Activated CD4-positive, alpha-beta T cell treated with anti-CD3 and anti-CD28 coated beads, Interleukin-2, amount 10 ng/mL, durations not matched to agents 7 days and 5 days (primary cell): ENCODE measurements around the gene ZNF597. TPM values are rescaled to one million over a fixed set of nuclear protein-coding genes. Genes with fewer than 3 reads are reported as not detected.
A peak's percentile ranks its signal among the peaks of the same experiment; 100 is the strongest.

Experiments used
- CTCF ChIA-PET: fragments of 350-600 bp; sonication (Branson Sonifier 250); formaldehyde crosslinking; loops from one replicate; lab custom pipeline; 2021; ENCODE audit warnings: antibody characterized with exemption; lab: Charles Lee
- POLR2A ChIA-PET: fragments of 350-600 bp; sonication (Branson Sonifier 250); formaldehyde crosslinking; loops from one replicate; lab custom pipeline; 2021; ENCODE audit warnings: antibody characterized with exemption; lab: Charles Lee
- DNase-seq: peaks from one replicate; pipeline ENCODE4 v3.0.0-alpha.2; 2020
- H3K27ac Mint-ChIP-seq: one replicate; pipeline ENCODE4 v1.8.0; 2021; ENCODE audit warnings: mild to moderate bottlenecking, moderate library complexity, mixed read lengths
- H3K27me3 Mint-ChIP-seq: one replicate; pipeline ENCODE4 v1.8.0; 2021; ENCODE audit warnings: mixed read lengths
- H3K36me3 Mint-ChIP-seq: one replicate; pipeline ENCODE4 v1.8.0; 2021; ENCODE audit warnings: low read depth, mixed read lengths
- H3K4me1 Mint-ChIP-seq: one replicate; pipeline ENCODE4 v1.8.0; 2021; ENCODE audit warnings: mixed read lengths
- H3K4me3 Mint-ChIP-seq: one replicate; pipeline ENCODE4 v1.8.0; 2021; ENCODE audit warnings: mild to moderate bottlenecking, moderate library complexity, mixed read lengths
- H3K9me3 Mint-ChIP-seq: one replicate; pipeline ENCODE4 v1.8.0; 2021; ENCODE audit warnings: mixed read lengths
- total RNA-seq, 2 experiments: library from RNA; stranded (reverse); gene quantifications; one replicate each; pipeline ENCODE4 v1.2.3, GENCODE V29; 2021

The ZNF597 gene
- total RNA-seq, result 1 to 10 TPM; 2.5 to 2.7 TPM

- H3K4me1 Mint-ChIP-seq, result peaks cover 24% of the 10 kb centered on the region
- CTCF ChIA-PET, result interaction anchor here (0.5 to 2.8 kb wide), 9 partner anchors 9 to 1616 kb away, joined by 3 to 7 read pairs (median 3); no protein-coding TSS in a partner anchor
- peaks cover 26% of the 10 kb centered on the region for H3K9me3 Mint-ChIP-seq
- peak; percentile 84 for DNase-seq
- peak within 1 kb of the TSS; percentile 88 for H3K4me3 Mint-ChIP-seq
- H3K36me3 Mint-ChIP-seq, result peaks cover 52% of the 10 kb centered on the region
- POLR2A ChIA-PET, result interaction anchor here (0.6 to 2.4 kb wide), 6 partner anchors 11 to 282 kb away, joined by 3 to 6 read pairs (median 3); partner anchors contain the start of genes ZNF174, ZNF263 and ZSCAN32
- H3K27ac Mint-ChIP-seq, result peak within 1 kb of the TSS; percentile 93
- no peaks in the 10 kb centered on the region for H3K27me3 Mint-ChIP-seq
These were observed at the start of gene ZNF597, which contains the start of gene NAA60 for GRCh38 chr16:3443108-3444031. ZNF597 (minus strand) TSS chr16:3443504; CDS start chr16:3443153, 351 bp downstream. NAA60 (plus strand) TSS chr16:3443680; CDS start chr16:3476228, 32,548 bp downstream.

- Mint-ChIP-seq H3K4me1 (no peaks in the 10 kb centered on the region), H3K27ac (peak overlapping the region; percentile 41), H3K9me3 (no peaks in the 10 kb centered on the region), H3K27me3 (no peaks in the 10 kb centered on the region), H3K36me3 (no peaks in the 10 kb centered on the region), H3K4me3 (no peak overlapping the region)
- ChIA-PET POLR2A (no interaction called here), CTCF (interaction anchor here (1.1 kb wide), 1 partner anchor 40 kb away, joined by 3 read pairs; no protein-coding TSS in a partner anchor)
- no peak for DNase-seq
These were observed 49.1 kb upstream of the ZNF597 start for GRCh38 chr16:3492356-3492755.

GRCh38 chr16:3490911-3491629 lies 47.8 kb upstream of the ZNF597 start:
- no peak for DNase-seq
- no peaks in the 10 kb centered on the region for H3K9me3 Mint-ChIP-seq
- no peaks in the 10 kb centered on the region for H3K36me3 Mint-ChIP-seq
- no peak overlapping the region for H3K27ac Mint-ChIP-seq
- no peaks in the 10 kb centered on the region for H3K27me3 Mint-ChIP-seq
- ChIA-PET CTCF (interaction anchor here (0.6 to 1.1 kb wide), 2 partner anchors 12 to 488 kb away, joined by 3 read pairs; no protein-coding TSS in a partner anchor), POLR2A (no interaction called here)
- H3K4me1 Mint-ChIP-seq, result no peaks in the 10 kb centered on the region
- H3K4me3 Mint-ChIP-seq, result no peak overlapping the region

- DNase-seq, result no peak
- no peak overlapping the region for H3K4me3 Mint-ChIP-seq
- no peak overlapping the region for H3K27ac Mint-ChIP-seq
- no peaks in the 10 kb centered on the region for H3K4me1 Mint-ChIP-seq
- no peaks in the 10 kb centered on the region for H3K9me3 Mint-ChIP-seq
- POLR2A ChIA-PET, result interaction anchor here (0.6 kb wide), 1 partner anchor 333 kb away, joined by 3 read pairs; no protein-coding TSS in a partner anchor
- CTCF ChIA-PET, result no interaction called here
- H3K36me3 Mint-ChIP-seq, result peaks cover 1% of the 10 kb centered on the region
- H3K27me3 Mint-ChIP-seq, result no peaks in the 10 kb centered on the region
These were observed 45.5 kb upstream of the ZNF597 start for GRCh38 chr16:3488801-3489200.

GRCh38 chr16:3487521-3488410 lies 44.5 kb upstream of the ZNF597 start:
- DNase-seq, result no peak
- no peaks in the 10 kb centered on the region for H3K27me3 Mint-ChIP-seq
- peaks cover 11% of the 10 kb centered on the region for H3K36me3 Mint-ChIP-seq
- H3K9me3 Mint-ChIP-seq, result no peaks in the 10 kb centered on the region
- H3K27ac Mint-ChIP-seq, result no peak overlapping the region
- no peaks in the 10 kb centered on the region for H3K4me1 Mint-ChIP-seq
- H3K4me3 Mint-ChIP-seq, result no peak overlapping the region
- ChIA-PET POLR2A (no interaction called here), CTCF (interaction anchor here (1.8 kb wide), 1 partner anchor 10 kb away, joined by 5 read pairs; no protein-coding TSS in a partner anchor)

GRCh38 chr16:3486506-3487215 lies 43.4 kb upstream of the ZNF597 start:
- H3K4me1 Mint-ChIP-seq, result no peaks in the 10 kb centered on the region
- no peaks in the 10 kb centered on the region for H3K27me3 Mint-ChIP-seq
- no peak overlapping the region for H3K27ac Mint-ChIP-seq
- POLR2A ChIA-PET, result no interaction called here
- H3K36me3 Mint-ChIP-seq, result peaks cover 20% of the 10 kb centered on the region
- CTCF ChIA-PET, result interaction anchor here (0.6 to 1.8 kb wide), 2 partner anchors 11 to 85 kb away, joined by 3 to 5 read pairs; no protein-coding TSS in a partner anchor
- no peak for DNase-seq
- H3K4me3 Mint-ChIP-seq, result no peak overlapping the region
- H3K9me3 Mint-ChIP-seq, result no peaks in the 10 kb centered on the region

- Mint-ChIP-seq H3K27me3 (no peaks in the 10 kb centered on the region), H3K27ac (no peak overlapping the region), H3K36me3 (peaks cover 25% of the 10 kb centered on the region), H3K4me1 (no peaks in the 10 kb centered on the region), H3K9me3 (no peaks in the 10 kb centered on the region), H3K4me3 (no peak overlapping the region)
- ChIA-PET POLR2A (no interaction called here), CTCF (interaction anchor here (1.8 kb wide), 1 partner anchor 12 kb away, joined by 5 read pairs; no protein-coding TSS in a partner anchor)
- no peak for DNase-seq
These were observed 42.7 kb upstream of the ZNF597 start for GRCh38 chr16:3485821-3486505.

- H3K9me3 Mint-ChIP-seq, result no peaks in the 10 kb centered on the region
- no peaks in the 10 kb centered on the region for H3K27me3 Mint-ChIP-seq
- DNase-seq, result no peak
- H3K36me3 Mint-ChIP-seq, result peaks cover 27% of the 10 kb centered on the region
- CTCF ChIA-PET, result interaction anchor here (0.6 kb wide), 1 partner anchor 849 kb away, joined by 4 read pairs; no protein-coding TSS in a partner anchor
- no peak overlapping the region for H3K4me3 Mint-ChIP-seq
- no peaks in the 10 kb centered on the region for H3K4me1 Mint-ChIP-seq
- peak overlapping the region; percentile 46 for H3K27ac Mint-ChIP-seq
- POLR2A ChIA-PET, result no interaction called here
These were observed 41.9 kb upstream of the ZNF597 start for GRCh38 chr16:3485097-3485745.

GRCh38 chr16:3484318-3485096 lies 41.2 kb upstream of the ZNF597 start:
- Mint-ChIP-seq H3K9me3 (no peaks in the 10 kb centered on the region), H3K27ac (no peak overlapping the region), H3K4me1 (no peaks in the 10 kb centered on the region), H3K27me3 (no peaks in the 10 kb centered on the region), H3K36me3 (peaks cover 30% of the 10 kb centered on the region), H3K4me3 (no peak overlapping the region)
- CTCF ChIA-PET, result interaction anchor here (0.6 kb wide), 1 partner anchor 850 kb away, joined by 4 read pairs; no protein-coding TSS in a partner anchor
- POLR2A ChIA-PET, result no interaction called here
- no peak for DNase-seq

- H3K4me1 Mint-ChIP-seq, result no peaks in the 10 kb centered on the region
- H3K27ac Mint-ChIP-seq, result no peak overlapping the region
- no peak overlapping the region for H3K4me3 Mint-ChIP-seq
- CTCF ChIA-PET, result no interaction called here
- no peaks in the 10 kb centered on the region for H3K9me3 Mint-ChIP-seq
- DNase-seq, result no peak
- POLR2A ChIA-PET, result no interaction called here
- no peaks in the 10 kb centered on the region for H3K27me3 Mint-ChIP-seq
- H3K36me3 Mint-ChIP-seq, result peaks cover 38% of the 10 kb centered on the region
These were observed 39.4 kb upstream of the ZNF597 start for GRCh38 chr16:3482659-3483241.
